HG02623 (cell line): ENCODE measurements around the gene MTA1.

Experiments used
- ATAC-seq: cut with Tn5 transposase; IDR thresholded peaks from one replicate; pipeline ENCODE4 v1.9.1; 2021; ENCODE audit warnings: moderate library complexity; ENCODE audit not compliant: unreplicated experiment

The MTA1 gene

GRCh38 chr14:105460116-105460515 lies 40.5 kb downstream of the MTA1 start:
- ATAC-seq, result no peak

- no peak for ATAC-seq
Observed at GRCh38 chr14:105460616-105461015, 41.0 kb downstream of the MTA1 start.

- ATAC-seq, result no peak
Observed at GRCh38 chr14:105461903-105462302, 42.3 kb downstream of the MTA1 start.

GRCh38 chr14:105464501-105464900 lies 44.9 kb downstream of the MTA1 start:
- no peak for ATAC-seq

- ATAC-seq, result no peak
Observed at GRCh38 chr14:105465209-105466031, 45.8 kb downstream of the MTA1 start.

GRCh38 chr14:105466531-105467248 lies 47.1 kb downstream of the MTA1 start:
- no peak for ATAC-seq

- ATAC-seq, result no peak
Observed at GRCh38 chr14:105467249-105467941, 47.8 kb downstream of the MTA1 start.

GRCh38 chr14:105467942-105468471 lies 48.4 kb downstream of the MTA1 start:
- ATAC-seq, result no peak

GRCh38 chr14:105468621-105469241 lies 49.1 kb downstream of the MTA1 start:
- ATAC-seq, result no peak

- no peak for ATAC-seq
Observed at GRCh38 chr14:105469456-105470349, 50.1 kb downstream of the MTA1 start.

GRCh38 chr14:105470350-105471296 lies 51.0 kb downstream of the MTA1 start:
- ATAC-seq, result no peak

GRCh38 chr14:105471297-105471821 lies 51.7 kb downstream of the MTA1 start:
- no peak for ATAC-seq

- no peak for ATAC-seq
Observed at GRCh38 chr14:105471823-105472485, 52.3 kb downstream of the MTA1 start.

GRCh38 chr14:105472486-105472991 lies 52.9 kb downstream of the MTA1 start:
- no peak for ATAC-seq

GRCh38 chr14:105473033-105473676 lies 53.5 kb downstream of the MTA1 start:
- no peak for ATAC-seq

GRCh38 chr14:105473677-105474482 lies 54.3 kb downstream of the MTA1 start:
- ATAC-seq, result no peak
